HG02870 (cell line): ENCODE measurements around the gene TMEM225B.
"Not testable (repeated sequence)": the region's sequence is repeated elsewhere in the genome, so short reads cannot be mapped to it uniquely, and the experiment has no call there.

ENCODE experiments used
- ATAC-seq: cut with Tn5 transposase; IDR thresholded peaks from one replicate; pipeline ENCODE4 v1.9.1; 2021; ENCODE audit warnings: mild to moderate bottlenecking, moderate library complexity; ENCODE audit not compliant: unreplicated experiment

TMEM225B gene, protein sequence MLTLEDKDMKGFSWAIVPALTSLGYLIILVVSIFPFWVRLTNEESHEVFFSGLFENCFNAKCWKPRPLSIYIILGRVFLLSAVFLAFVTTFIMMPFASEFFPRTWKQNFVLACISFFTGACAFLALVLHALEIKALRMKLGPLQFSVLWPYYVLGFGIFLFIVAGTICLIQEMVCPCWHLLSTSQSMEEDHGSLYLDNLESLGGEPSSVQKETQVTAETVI

DNA sequence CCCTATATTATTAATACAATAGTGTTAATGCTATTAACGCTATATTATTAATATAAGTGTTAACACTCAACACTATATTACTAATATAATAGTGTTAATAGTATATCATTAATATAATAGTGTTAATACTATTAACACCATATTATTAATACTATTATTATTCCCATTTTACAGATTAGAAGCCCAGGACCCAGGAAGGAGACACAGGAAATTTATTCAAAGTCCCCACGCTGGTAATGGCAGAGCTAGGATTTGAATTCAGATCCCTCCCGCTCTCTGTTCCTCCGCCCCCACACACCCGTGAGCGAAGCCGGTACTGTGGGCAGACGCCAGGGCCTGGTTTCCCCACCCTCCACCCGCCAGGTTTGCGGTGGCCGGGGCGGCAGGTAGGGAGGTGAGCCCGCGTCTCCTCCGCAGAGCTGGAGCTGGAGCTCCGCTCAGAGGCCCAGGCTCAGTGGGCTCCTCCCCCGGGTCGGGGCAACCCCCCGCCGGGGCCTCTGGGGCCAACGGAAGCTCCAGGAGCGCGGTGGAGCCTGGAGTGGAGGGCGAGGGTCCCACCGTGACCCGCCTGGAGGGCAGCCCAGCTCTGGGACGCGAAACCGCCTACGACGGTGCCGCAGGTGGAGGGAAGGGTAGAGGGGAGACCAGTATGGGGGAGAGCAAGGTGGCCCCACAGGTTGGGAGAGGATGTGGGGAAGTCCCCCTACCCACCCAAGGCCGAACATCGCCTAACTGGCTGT is at the start of gene TMEM225B:
TSS of gene TMEM225B (plus strand) at position 506 of the 740 bp plus-strand sequence. CDS start 6,122 bp downstream, outside the sequence.
- no peak for ATAC-seq

DNA sequence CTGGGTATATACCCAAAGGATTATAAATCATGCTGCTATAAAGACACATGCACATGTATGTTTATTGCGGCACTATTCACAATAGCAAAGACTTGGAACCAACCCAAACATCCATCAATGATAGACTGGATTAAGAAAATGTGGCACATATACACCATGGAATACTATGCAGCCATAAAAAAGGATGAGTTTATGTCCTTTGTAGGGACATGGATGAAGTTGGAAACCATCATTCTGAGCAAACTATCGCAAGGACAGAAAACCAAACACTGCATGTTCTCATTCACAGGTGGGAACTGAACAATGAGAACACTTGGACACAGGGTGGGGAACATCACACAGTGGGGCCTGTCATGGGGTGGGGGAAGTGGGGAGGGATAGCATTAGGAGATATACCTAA is 48.5 kb upstream of the TMEM225B start:
- ATAC-seq: not testable (repeated sequence)

DNA sequence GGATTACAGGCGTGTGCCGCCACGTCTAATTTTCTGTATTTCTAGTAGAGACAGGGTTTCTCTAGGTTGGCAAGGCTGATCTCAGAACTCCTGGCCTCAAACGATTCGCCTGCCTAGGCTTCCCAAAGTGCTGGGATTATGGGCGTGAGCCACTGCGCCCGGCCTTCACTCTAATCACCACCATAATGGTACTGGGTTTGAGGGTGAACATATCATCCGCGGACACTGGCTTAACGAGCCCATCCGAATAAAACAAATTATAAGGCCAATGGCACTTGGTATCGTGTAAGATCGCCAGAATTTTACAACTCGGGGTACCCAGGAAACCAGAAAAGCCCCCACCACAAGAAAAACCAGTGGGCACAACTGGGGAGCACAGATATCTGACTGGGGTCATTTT is 46.7 kb upstream of the TMEM225B start:
- no peak for ATAC-seq

DNA sequence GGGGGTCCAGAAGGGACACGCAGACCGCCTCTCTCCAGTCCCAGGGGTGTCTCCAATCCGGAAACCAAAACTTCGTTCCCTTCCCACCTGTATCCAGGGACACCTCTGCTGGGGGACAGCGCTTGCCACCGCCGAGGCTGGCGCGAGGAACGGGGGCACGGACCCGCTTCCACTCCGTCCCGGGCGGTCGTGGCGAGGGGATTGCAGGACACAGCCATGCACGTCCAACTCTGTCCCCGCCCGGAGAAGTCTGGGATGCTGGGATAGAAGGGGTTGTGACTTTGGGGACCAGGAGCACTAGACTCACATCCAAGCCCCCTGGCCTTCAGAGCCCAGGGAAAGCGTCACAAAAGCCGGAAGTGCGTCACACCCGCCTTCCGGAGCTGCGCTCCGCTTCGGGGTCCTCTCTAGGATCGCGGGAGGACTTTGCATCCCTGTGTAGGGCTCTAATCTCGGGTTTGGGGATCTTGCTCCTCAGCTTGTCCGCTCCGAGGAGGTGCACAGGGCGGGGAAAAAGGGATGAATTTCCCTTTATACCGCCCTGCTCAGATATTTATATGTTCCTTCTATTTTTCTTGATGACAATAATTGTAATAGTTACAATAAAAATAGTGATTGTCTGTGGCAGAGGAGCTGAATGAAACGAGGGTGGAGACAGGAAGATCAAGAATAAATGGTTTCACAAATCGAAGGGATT is 46.2 kb upstream of the TMEM225B start, which contains the start of gene FAM200A:
TSS of gene FAM200A (minus strand) at position 348 of the 697 bp plus-strand sequence. CDS start 3,707 bp downstream, outside the sequence.
- ATAC-seq: peak; percentile 89

DNA sequence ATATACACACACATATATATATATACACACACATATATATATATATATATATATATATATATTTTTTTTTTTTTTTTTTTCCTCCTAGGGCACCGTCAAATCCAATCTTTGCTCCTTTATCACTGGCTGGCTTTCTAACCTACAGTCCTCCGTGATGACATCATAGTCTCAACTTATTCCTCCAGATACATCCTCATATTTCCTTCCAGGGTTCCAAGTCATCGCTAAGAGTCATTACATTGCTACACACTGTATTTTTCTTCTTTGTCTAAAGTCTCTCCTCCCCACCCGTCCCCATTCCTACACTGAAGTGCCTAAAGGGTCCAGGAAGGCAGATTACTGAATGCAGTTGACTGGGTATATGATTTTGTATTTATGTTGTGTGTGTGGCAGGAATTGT is 45.0 kb upstream of the TMEM225B start:
- no peak for ATAC-seq

DNA sequence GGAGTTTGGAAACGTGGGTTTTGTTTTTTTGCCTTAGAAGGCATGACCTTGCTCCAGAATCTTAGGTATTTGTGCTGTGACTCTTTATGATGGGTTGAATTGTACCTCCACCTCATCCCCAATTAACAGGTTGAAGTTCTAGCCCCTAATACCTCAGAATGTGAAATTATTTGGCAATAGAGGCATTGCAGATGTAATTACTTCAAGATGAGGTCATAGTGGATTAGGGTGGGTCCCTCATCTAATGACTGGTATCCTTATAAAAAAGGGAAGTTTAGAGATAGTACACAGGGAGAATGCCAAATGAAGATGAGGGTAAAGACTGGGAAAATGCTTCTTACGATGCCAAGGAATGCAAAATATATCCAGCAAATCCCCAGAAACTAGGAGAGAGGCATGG is 43.1 kb upstream of the TMEM225B start:
- ATAC-seq: no peak

DNA sequence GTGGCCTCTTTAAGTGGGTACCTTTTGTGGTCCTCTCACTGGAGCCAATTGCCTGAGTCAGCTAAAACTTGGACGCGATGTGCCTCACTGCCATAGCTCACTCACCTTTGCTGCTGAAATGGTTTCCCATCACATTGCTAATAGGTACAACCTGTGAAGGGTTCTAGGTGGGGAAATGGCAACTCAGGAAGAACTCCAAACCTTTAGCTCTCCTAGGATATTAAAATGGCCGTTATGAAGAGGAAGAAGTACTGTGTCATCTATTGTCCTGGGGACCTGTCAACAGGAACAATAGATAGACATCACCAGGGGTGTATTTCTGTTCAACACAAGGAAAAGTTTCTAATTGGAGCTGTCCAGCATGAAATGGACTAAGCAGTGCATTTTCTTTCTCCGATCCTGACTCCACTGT is 40.9 kb upstream of the TMEM225B start:
- no peak for ATAC-seq

DNA sequence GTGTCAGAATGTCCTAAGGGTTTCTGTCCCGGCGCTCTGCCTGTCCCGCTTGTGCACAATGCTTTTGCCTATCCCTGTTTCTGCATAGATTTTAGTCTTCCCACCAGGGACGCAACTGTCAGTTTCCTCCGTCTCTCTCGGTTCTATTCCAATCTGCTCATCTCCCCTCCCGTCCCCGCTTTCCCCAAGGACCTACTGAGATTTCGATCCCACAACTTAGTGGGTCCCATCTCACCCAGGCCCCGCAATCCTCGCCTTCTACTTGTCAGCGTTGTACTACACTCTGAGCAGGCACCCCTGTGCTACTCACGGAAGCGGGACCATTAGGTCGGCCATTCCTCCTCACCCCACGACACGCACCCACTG is 40.1 kb upstream of the TMEM225B start:
- ATAC-seq: peak; percentile 33

DNA sequence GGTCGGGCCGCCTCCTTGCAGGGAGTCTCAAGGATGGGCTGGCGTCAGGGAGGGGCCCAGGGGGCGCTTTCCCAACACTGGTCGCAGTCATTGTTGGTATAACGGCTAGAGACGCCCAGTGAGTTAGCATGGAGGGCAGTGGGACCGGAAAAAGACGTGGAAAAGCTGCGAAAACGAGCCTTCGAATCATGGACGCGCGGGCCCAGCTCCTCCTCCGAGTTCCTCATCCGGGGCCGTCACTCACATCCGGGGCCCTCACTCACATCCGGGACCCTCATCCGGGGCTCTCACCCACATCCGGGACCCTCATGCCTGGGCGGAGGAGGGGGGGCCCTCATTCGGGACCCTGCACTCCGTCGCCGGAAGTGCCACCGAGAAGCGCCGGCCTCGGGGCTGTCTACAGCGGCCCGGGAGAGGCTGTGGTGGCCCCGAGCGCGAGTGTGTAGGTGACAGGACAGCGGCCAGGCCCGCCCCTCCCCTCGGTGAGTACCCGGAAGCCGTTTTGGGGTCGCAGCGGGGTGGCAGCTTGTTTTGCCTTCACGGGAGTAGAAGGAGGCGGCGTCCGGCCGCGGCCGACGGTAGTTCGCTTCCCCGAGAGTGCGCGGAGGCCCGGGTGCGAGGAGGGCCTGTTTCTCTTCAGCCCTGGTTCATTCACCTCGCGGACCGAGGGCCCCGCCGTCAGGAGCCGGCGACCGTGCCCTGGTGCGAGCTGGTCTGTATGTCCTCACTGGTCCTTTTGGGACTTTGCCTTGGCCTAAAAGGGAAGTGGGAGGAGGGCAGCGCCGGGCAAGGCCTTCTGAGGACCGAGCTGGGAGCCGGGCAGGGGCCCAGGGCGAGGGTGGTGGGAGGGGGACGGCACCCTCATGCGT is 39.5 kb upstream of the TMEM225B start, which contains the start of gene ZNF655:
TSS of gene ZNF655 (plus strand) at position 337 of the 869 bp plus-strand sequence. CDS start 1,918 bp downstream, outside the sequence.
- ATAC-seq: peak; percentile 74

DNA sequence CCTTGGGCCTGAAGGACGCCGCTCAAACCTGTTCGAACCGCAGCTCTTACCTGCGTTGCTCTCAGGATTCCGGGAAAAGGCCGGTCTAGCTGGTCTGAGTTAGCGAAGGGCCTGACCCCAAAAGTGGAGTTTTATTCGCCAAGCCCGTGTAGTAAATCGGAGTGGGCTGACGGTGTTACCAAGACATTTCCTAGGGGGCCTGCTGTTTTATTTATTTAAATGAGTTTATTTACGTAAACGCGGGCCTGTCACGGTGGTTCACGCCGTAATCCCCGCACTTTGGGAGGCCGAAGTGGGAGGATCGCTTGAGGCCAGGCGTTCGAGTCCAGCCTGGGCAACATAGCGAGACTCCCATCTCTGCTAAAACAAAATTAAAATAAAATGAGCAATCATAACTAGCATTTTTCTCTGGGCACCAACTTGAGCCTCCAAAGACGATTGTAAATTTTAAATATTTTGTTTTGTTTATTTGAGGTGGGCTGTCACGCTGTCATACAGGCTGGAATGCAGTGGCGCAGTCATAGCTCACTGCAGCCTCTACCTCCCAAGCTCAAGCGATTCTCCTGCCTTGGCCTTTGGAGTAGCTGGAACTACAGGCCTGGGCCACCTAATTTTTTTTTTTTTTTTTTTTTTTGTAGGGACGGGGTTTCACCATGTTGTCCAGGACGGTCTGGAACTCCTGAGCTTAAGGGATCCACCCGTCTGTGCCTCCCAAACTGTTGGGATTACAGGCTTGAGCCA is 38.7 kb upstream of the TMEM225B start:
- ATAC-seq: no peak

DNA sequence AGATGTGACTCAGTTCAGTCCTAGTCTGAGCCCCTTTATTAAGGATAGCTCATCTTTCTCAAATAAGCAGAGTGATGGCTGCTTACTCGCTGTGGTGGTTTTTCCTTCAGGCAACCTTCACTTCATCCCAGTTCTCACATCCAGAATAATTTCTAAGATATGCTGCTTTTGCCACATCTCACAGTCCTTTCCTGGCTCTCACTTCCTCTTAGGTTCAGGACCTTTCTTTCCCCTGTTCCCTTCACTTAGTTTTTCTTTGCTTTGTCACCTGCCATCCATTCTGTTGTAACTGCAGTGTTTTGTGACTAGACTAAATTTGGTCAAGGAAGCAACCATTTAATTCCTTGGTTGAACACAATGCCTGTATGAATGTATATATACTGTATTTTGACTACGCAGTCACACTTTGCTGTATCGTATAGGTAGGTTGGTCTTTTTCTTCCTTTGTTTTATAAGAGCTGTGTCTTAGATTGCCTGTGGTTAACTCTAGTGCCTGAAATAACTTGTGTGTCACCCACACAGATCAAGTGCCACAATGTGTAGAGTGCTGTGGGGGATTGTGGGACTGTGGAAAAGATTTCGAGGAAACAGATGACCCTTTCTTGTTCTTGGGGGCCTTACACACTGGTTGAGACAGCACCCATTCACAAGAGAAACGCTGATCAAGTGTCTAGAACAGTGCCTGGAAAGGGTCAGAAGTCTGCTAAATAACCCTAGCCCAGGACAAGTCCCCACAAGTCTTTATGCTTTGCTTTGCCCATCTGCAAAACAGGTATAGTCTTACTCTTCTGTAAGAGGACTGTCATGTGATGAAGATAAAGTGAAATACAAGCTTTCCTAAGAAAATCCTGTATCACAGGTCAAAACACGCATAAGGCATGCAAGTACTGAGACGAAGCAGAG is 37.0 kb upstream of the TMEM225B start:
- ATAC-seq: no peak

DNA sequence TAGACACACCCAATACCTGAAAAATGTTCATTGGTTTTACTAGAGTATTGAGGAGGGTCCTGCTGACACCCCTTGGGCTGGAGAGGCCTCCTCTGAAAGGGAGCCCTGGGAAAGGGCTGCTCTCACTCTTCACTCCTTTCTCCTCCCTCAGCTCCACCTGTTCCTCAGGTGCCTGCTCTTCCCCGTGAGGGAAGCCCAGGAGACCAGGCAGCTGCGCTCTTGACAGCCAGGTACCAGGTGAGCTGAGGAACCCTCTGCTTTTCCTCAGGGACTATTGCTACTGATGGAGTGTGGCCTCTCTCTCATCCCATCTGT is 36.4 kb upstream of the TMEM225B start:
- no peak for ATAC-seq

DNA sequence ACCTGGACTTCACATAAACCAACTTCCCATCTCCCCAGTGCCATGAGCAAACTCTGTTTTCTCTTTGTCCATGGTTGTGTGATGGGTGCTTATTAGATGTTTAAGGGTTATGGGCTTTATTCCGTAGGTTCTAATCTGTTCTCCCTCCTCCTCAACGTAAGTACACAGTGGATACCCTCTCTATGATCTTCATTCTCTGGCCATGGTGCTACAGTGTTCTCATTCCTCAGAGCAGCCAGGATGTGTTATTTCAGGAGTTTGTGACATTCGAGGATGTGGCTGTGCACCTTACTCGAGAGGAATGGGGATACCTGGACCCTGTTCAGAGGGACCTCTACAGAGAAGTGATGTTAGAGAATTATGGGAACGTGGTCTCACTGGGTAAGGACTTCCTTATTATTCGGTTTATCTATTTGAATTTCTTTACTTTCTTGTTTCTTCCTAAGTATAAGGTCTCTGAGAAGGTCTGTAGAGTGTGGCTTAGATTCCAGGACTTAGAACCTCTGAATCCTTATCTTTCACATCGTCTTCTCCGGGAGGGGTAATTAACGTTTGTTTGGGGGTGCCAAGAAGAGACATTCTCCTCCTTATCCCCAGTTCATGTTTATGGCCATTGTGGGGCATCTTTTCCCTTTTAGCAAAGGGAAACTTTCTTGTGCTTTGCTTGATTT is 35.8 kb upstream of the TMEM225B start:
- ATAC-seq: no peak

DNA sequence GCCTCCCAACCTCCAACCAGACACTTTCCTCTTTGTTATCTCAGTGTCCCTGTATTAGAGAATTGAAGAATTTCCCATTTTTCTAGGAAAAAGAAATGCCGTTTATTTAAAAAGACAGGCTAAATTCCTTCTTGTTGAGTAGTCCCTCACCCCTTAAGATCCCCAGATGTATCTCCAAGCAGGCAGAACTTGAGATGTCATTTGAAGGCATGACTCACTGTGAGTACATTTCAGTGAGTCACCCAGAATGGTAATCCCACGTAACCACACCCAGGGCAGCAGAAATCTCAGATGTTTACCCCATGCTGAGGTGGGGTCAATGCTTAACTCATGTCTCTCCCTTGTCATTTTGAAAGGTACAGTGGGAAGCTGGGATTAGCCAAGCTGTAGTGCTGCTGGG is 35.2 kb upstream of the TMEM225B start:
- ATAC-seq: no peak

DNA sequence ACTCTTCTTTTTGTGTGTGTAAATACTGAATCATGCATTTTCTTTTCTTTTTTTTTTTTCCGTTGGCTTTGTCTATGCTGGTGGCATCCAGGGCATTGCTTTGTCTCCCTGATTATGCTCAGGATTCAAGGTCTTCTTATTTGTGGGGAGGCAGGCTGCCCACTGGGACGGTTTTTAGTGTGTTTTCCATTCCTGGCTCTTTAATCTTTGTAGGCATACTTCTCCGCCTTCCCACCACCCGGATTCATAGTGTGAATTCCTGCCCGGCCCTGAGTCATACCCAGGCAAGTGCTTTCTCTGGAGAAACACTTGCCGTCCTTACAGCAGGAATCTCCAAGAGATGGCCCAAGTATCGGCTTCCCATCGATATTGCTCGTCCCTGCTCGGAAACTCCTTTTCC is 34.4 kb upstream of the TMEM225B start:
- ATAC-seq: no peak

DNA sequence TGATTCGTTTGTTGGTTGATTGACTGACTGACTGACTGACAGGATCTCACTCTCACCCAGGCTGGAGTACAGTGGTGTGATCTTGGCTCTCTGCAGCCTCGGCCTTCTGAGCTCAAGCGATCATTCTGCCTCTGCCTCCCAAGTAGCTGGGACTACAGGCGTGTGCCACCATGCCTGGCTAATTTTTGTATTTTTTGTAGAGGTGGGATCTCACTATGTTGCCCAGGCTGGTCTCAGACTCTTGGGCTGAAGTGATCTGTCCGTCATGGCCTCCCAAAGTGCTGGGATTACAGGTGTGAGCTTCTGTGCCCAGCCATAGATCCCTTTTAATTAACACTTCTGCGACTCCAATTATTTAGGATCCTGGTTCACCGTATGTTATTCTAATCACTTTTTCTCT is 29.3 kb upstream of the TMEM225B start:
- ATAC-seq: not testable (repeated sequence)

DNA sequence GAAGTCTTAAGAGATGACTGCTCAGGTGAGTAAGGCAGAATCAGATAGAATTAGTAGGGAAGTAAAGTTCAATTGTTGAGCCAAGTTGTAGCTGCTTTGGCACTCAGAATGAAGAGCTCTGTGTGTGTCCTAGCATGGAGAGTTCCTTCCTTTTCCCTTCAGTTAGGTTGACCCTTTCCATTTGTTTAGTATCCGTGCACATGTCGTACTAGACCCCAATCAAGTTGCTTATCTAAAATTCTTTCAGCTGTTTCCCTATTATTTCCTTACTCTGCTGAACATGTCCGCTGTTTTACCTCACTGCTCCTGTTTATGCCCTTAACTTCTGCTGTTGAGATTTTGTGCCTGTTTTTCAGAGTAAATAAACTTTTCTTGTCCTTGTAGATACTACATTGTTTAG is 26.3 kb upstream of the TMEM225B start:
- no peak for ATAC-seq

DNA sequence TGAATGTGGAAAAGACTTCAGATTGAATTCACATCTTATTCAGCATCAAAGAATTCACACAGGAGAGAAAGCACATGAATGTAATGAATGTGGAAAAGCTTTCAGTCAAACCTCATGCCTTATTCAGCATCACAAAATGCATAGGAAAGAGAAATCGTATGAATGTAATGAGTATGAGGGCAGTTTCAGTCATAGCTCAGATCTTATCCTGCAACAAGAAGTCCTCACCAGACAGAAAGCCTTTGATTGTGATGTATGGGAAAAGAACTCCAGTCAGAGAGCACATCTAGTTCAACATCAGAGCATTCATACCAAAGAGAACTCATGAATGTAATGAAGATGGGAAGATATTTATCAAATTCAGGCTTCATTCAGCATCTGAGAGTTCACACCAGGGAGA is 24.8 kb upstream of the TMEM225B start:
- no peak for ATAC-seq

DNA sequence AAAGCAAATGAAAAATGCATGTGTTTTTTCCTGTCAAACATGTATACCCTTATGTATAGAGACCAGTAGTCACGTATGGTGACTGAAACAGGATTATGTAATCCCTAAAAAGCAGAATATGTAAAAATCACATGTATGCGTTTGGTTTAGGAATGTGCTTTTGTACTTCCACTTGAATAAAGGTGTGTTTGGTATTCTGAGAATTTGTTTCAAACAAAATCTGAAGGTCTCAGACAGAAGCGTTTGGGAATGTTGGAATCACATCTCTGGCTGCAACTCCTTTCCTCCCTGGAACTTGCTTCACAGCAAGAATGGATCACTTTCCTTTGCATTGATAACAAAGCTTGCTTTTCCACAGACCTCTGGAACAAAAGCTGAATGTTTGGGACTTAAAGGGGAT is 21.8 kb upstream of the TMEM225B start:
- no peak for ATAC-seq
